Ovary (tissue), 9 donors: ENCODE results near the gene COL17A1. TPM values are rescaled to one million over a fixed set of nuclear protein-coding genes. Genes with fewer than 3 reads are reported as not detected.

Experiments used
- DNase-seq, 5 donors: peaks; one replicate each; pipeline ENCODE4 v3.0.0-alpha.2; 2019 to 2020
- H3K27ac ChIP-seq, 2 donors: fragments of 200-600 bp; one replicate each; pipeline versions ENCODE4 v1.5.1 to v1.8.0; 2019 to 2022
- H3K27me3 ChIP-seq: fragments of 200-600 bp; one replicate; pipeline ENCODE4 v1.8.0; 2022
- H3K36me3 ChIP-seq: fragments of 200-600 bp; sonication (generic); one replicate; pipeline ENCODE4 v1.5.1; 2019
- H3K4me1 ChIP-seq: one replicate; pipeline ENCODE4 v1.8.1; 2013; ENCODE audit warnings: mild to moderate bottlenecking, moderate library complexity; ENCODE audit not compliant: insufficient read depth
- H3K4me3 ChIP-seq: fragments of 200-600 bp; sonication (generic); one replicate; pipeline ENCODE4 v1.5.1; 2017
- H3K9me3 ChIP-seq, 2 donors: fragments of 200-600 bp in 1 of 2; sonication (generic) in 1 of 2; one replicate each; pipeline versions ENCODE4 v1.5.1 to v1.8.1; 2013 to 2019; ENCODE audit warnings: mild to moderate bottlenecking in 1 of 2, moderate library complexity in 1 of 2
- EP300 ChIP-seq: sonication (generic); formaldehyde crosslinking; IDR thresholded peaks from one replicate; pipeline ENCODE4 v1.6.1; 2017; ENCODE audit warnings: antibody characterized with exemption
- POLR2A ChIP-seq: fragments of 450-650 bp; IDR thresholded peaks from one replicate; pipeline ENCODE4 v1.6.1; 2017; ENCODE audit warnings: antibody characterized with exemption, mild to moderate bottlenecking, moderate library complexity
- WGBS, 3 donors: extraction: QIAGEN DNeasy Blood & Tissue Kit in 1 of 3; methylation state at CpG; one replicate each; pipeline versions ENCODE4 v1.1.5 to v1.1.7; 2013 to 2017; 5-methylcytosine and 5-hydroxymethylcytosine counted together
- intact Hi-C, 4 donors: fragments of 100-400 bp; cut with DNase I; formaldehyde crosslinking; loops; one replicate each; pipeline versions ENCODE4 v1.11.0 to v1.15.1; 2022 to 2023
- polyA plus RNA-seq, 2 donors: library from polyadenylated mRNA; stranded (reverse); fragments of 200-250 nt in 1 of 2; fragments of 350-450 nt in 1 of 2; fragmentation: Illumina TruSeq in 1 of 2; extraction: RNeasy Lipid Tissue Mini Kit (QIAGEN cat#74804) in 1 of 2; gene quantifications; one replicate each; pipeline ENCODE4 v1.2.3, GENCODE V29; 2013 to 2014
- total RNA-seq, 7 donors: library from RNA; depleted of rRNA in 2 of 7; stranded (reverse); fragments of >200 nt in 2 of 7; fragmentation: NEBNext Ultra II Directional in 3 of 7; extraction: Animal tissue kit (Norgen Biotek cat#: 25700) in 3 of 7; gene quantifications; one replicate each; pipeline versions ENCODE4 v1.1.0 to v1.2.4, GENCODE V29; 2016 to 2023
- TF ChIP-seq, protein P1 (sequence below), 3 donors: fragments of 450-650 bp in 2 of 3; fragments of 200-600 bp in 1 of 3; IDR thresholded peaks; one replicate each; pipeline versions ENCODE4 v1.5.1 to v1.8.0; 2016 to 2022; ENCODE audit warnings: antibody characterized with exemption in 3 of 3, mild to moderate bottlenecking in 1 of 3
- donor health status: DM: no; HTN: no; CAD: no; lungs with moderate emphysema.
- donor health status: DM: no; HTN: no; CAD: no.
- donor health status: Bipolar disorder and iron deficiency.
- donor health status: DM: yes; HTN: yes; CAD: no.
- donor health status: DM: no; HTN: no; CAD: no.
- donor health status: DM: yes; HTN: yes; CAD: no.

Gene COL17A1
- total and polyA plus RNA-seq, 9 donors, result 0.17 to 0.90 (median 0.46) TPM; not detected in 2

DNA sequence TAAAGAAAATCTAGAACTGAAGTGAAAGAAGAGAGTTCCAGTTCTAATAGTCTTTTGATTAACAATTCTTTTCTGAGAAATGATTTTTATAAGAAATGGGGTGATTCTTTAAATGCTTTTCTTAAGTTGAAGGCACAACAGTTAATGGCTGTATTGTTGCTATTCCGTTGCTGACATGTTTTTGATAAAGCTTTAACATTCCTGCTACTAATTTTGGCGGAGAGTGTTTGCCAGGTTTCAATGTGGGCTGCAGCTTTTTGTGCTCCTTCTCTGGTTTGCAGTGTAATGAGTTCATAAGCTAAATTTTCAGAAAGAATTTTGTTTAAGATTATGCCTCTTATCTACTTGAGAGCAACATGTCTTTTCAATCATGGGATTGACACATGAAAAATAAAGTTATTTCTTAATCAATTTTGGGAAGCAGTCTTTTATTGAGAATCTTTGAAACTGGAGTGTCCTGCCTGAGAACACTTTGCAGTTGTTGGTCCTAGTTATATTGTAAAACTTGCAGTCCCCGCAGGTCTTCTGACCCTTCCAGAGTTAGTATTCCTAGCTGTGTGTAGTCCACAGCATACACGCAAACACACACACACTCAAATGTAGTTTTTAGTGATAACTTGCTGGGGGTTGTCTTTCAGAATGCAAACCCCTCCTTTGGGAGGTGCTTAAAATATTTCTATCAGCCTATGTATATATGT is 56.7 kb downstream of the COL17A1 start:
- WGBS, 3 donors, result 10 to 27% (median 25%) methylated on average over 4 of the region's 4 CpGs
- Histone ChIP-seq H3K36me3 (no peaks in the 10 kb centered on the region), H3K27me3 (no peaks in the 10 kb centered on the region), H3K4me1 (peaks cover 6% of the 10 kb centered on the region), H3K9me3 (no peaks in the 10 kb centered on the region), H3K27ac (peak overlapping the region in 1 of 2 donors; percentile 50), H3K4me3 (no peak overlapping the region)
- DNase-seq, result no peak
- TF ChIP-seq, protein P1, sequence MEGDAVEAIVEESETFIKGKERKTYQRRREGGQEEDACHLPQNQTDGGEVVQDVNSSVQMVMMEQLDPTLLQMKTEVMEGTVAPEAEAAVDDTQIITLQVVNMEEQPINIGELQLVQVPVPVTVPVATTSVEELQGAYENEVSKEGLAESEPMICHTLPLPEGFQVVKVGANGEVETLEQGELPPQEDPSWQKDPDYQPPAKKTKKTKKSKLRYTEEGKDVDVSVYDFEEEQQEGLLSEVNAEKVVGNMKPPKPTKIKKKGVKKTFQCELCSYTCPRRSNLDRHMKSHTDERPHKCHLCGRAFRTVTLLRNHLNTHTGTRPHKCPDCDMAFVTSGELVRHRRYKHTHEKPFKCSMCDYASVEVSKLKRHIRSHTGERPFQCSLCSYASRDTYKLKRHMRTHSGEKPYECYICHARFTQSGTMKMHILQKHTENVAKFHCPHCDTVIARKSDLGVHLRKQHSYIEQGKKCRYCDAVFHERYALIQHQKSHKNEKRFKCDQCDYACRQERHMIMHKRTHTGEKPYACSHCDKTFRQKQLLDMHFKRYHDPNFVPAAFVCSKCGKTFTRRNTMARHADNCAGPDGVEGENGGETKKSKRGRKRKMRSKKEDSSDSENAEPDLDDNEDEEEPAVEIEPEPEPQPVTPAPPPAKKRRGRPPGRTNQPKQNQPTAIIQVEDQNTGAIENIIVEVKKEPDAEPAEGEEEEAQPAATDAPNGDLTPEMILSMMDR (IDR thresholded peaks at IDR 0.05), result no peak
- no peak for TF ChIP-seq POLR2A
- TF ChIP-seq EP300, result no peak
- intact Hi-C loops, result no loop called here

DNA sequence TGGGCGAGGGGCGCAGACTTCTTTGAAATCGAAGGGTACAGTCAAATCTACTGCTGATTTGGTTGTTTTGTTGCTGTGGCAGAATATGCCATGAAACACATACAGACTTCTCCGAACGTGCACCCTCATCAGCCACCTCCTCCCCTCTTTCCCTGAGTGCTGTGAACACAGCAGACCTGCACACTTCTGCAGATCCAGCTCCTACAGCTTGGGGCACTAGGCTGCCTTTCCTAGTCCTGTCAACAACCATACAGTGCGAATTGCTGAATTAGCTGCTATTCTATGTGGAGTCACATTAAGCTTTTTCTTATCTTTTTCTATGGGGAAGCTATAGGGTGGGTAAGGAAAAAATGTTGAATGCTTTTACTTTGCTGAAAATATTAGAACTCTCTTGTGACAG is 57.5 kb downstream of the COL17A1 start:
- H3K4me3 ChIP-seq, result no peak overlapping the region
- 75 to 76% (median 76%) methylated on average over 6 of the region's 6 CpGs for WGBS, 3 donors
- intact Hi-C loops, result no loop called here
- peak overlapping the region in 1 of 2 donors; percentile 50 for H3K27ac ChIP-seq
- H3K9me3 ChIP-seq, result no peaks in the 10 kb centered on the region
- no peaks in the 10 kb centered on the region for H3K27me3 ChIP-seq
- DNase-seq, result peak in 1 of 5 donors; percentile 40
- peaks cover 6% of the 10 kb centered on the region for H3K4me1 ChIP-seq
- H3K36me3 ChIP-seq, result no peaks in the 10 kb centered on the region
- TF ChIP-seq, protein P1 (IDR thresholded peaks at IDR 0.05), result peak in 1 of 3 donors; percentile 22
- TF ChIP-seq POLR2A (no peak), EP300 (no peak)

DNA sequence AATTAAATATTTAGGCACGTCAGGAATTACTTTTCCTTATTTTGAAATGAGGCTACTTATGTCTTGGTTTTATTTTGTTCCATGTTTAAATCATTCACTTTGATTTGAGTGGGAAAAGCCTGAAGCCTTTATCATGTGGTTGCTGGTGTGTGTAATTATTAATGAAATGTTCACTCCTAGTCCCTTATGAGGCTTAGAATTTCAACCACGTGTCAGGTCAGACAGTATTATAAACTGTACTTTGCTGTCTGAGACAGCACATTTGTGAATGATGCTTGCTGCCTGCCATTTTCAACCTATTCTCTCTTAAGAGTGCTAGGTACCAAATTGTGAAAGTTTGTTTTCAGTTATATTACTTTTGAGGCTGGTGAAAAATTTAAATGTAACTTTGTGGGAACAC is 58.9 kb downstream of the COL17A1 start:
- Histone ChIP-seq H3K36me3 (no peaks in the 10 kb centered on the region), H3K4me3 (no peak overlapping the region), H3K27me3 (no peaks in the 10 kb centered on the region), H3K4me1 (peaks cover 6% of the 10 kb centered on the region), H3K9me3 (no peaks in the 10 kb centered on the region), H3K27ac (no peak overlapping the region)
- intact Hi-C loops, result no loop called here
- TF ChIP-seq POLR2A, result no peak
- TF ChIP-seq, protein P1 (IDR thresholded peaks at IDR 0.05), result no peak
- no peak for TF ChIP-seq EP300
- DNase-seq, result no peak
- 21 to 34% (median 28%) methylated on average over 2 of the region's 2 CpGs for WGBS, 3 donors

DNA sequence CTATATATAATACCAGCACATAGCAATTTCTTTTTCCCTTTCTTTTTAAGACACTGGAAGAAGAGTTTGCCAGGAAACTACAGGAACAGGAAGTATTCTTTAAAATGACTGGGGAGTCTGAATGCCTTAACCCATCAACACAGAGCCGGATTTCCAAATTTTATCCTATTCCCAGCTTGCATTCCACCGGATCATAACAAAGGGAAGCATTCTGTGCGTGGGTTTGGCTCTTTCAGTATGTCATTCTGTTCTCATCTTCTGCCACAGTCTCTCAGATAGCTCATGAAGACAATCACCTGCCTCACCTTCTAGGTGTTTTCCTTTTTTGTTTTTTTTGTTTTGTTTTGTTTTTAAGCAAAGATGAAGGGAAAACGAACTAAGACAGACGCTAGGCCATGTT is 60.2 kb downstream of the COL17A1 start:
- TF ChIP-seq POLR2A, result no peak
- no peak for TF ChIP-seq EP300
- peaks cover 6% of the 10 kb centered on the region for H3K4me1 ChIP-seq
- WGBS, 3 donors, result 13 to 33% (median 18%) methylated on average over 5 of the region's 5 CpGs
- H3K9me3 ChIP-seq, result no peaks in the 10 kb centered on the region
- no peak overlapping the region for H3K4me3 ChIP-seq
- no peak for DNase-seq
- no peaks in the 10 kb centered on the region for H3K36me3 ChIP-seq
- intact Hi-C loops, result no loop called here
- no peaks in the 10 kb centered on the region for H3K27me3 ChIP-seq
- no peak overlapping the region for H3K27ac ChIP-seq

DNA sequence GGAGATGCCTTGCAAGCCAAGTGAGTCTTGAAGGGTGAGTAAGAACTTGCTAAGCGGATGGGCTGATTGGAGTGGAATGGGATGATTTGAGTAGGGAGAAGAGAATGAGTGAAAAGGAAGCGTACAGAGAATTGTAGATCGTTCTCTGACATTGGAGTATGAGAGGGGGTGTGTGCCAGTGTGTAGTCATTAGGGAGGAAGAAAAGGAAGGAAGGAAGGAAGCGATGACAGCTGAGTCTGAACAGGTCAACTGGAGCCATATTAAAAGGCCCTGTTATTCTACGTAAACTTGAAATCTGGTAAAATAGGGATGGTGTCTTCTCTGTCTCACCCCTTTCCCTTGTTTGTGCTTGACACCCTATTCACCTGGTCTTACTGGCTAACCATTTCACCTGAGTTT is 63.7 kb downstream of the COL17A1 start:
- H3K9me3 ChIP-seq, result no peaks in the 10 kb centered on the region
- H3K4me3 ChIP-seq, result no peak overlapping the region
- intact Hi-C loops, result no loop called here
- H3K27me3 ChIP-seq, result no peaks in the 10 kb centered on the region
- WGBS, 3 donors, result 94 to 96% (median 94%) methylated on average over 5 of the region's 5 CpGs
- peaks cover 2% of the 10 kb centered on the region for H3K4me1 ChIP-seq
- TF ChIP-seq, protein P1 (IDR thresholded peaks at IDR 0.05), result no peak
- TF ChIP-seq POLR2A (no peak), EP300 (no peak)
- no peaks in the 10 kb centered on the region for H3K36me3 ChIP-seq
- DNase-seq, result no peak
- H3K27ac ChIP-seq, result no peak overlapping the region
